ENCODE measurements around the gene ZNF79. TPM values are rescaled to one million over a fixed set of nuclear protein-coding genes. Genes with fewer than 3 reads are reported as not detected.

The ZNF79 gene
- total RNA-seq, 2 donors from 2014 or later = 7.4 to 9.1 TPM

GRCh38 chr9:127386981-127387380 lies 37.2 kb upstream of the ZNF79 start:
- Mint-ChIP-seq H3K4me3 (no peak overlapping the region), H3K27me3 (ENCODE audit: insufficient read depth) (peaks cover 10% of the 10 kb centered on the region), H3K27ac (no peak overlapping the region), H3K9me3 (no peaks in the 10 kb centered on the region), H3K36me3 (ENCODE audit: low read depth) (no peaks in the 10 kb centered on the region), H3K4me1 (peaks cover 4% of the 10 kb centered on the region)
- H3K27ac ChIP-seq (ENCODE audit: low read depth, low read length) = peak overlapping the region; percentile 16
- no peak overlapping the region for H3K4me3 ChIP-seq (ENCODE audit: low read length)
- DNase-seq = no peak
- H3K4me1 ChIP-seq (ENCODE audit: control insufficient read depth, insufficient read depth, low read length) = no peaks in the 10 kb centered on the region
- H3K36me3 ChIP-seq (ENCODE audit: control insufficient read depth, insufficient read depth, low read length) = no peaks in the 10 kb centered on the region
- TF ChIP-seq, protein P1, sequence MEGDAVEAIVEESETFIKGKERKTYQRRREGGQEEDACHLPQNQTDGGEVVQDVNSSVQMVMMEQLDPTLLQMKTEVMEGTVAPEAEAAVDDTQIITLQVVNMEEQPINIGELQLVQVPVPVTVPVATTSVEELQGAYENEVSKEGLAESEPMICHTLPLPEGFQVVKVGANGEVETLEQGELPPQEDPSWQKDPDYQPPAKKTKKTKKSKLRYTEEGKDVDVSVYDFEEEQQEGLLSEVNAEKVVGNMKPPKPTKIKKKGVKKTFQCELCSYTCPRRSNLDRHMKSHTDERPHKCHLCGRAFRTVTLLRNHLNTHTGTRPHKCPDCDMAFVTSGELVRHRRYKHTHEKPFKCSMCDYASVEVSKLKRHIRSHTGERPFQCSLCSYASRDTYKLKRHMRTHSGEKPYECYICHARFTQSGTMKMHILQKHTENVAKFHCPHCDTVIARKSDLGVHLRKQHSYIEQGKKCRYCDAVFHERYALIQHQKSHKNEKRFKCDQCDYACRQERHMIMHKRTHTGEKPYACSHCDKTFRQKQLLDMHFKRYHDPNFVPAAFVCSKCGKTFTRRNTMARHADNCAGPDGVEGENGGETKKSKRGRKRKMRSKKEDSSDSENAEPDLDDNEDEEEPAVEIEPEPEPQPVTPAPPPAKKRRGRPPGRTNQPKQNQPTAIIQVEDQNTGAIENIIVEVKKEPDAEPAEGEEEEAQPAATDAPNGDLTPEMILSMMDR (conservative IDR thresholded peaks at IDR 0.05) = no peak
- H3K9ac ChIP-seq (ENCODE audit: extremely low read depth, low read length, poor library complexity, severe bottlenecking) = no peak overlapping the region
- no peaks in the 10 kb centered on the region for H3K9me3 ChIP-seq (ENCODE audit: control insufficient read depth, low read length)
- no peaks in the 10 kb centered on the region for H3K27me3 ChIP-seq (ENCODE audit: control insufficient read depth, insufficient read depth, low read length, poor library complexity, severe bottlenecking)
- 90 to 91% methylated on average over 2 to 10 of the region's 10 CpGs for WGBS, 2 experiments (ENCODE audit: insufficient coverage in 1 of 2, insufficient read length in 1 of 2)

GRCh38 chr9:127388037-127388855 lies 35.9 kb upstream of the ZNF79 start:
- Histone ChIP-seq H3K4me3 (ENCODE audit: low read length) (no peak overlapping the region), H3K4me1 (ENCODE audit: control insufficient read depth, insufficient read depth, low read length) (peaks cover 9% of the 10 kb centered on the region), H3K9ac (ENCODE audit: extremely low read depth, low read length, poor library complexity, severe bottlenecking) (no peak overlapping the region), H3K36me3 (ENCODE audit: control insufficient read depth, insufficient read depth, low read length) (no peaks in the 10 kb centered on the region), H3K9me3 (ENCODE audit: control insufficient read depth, low read length) (no peaks in the 10 kb centered on the region), H3K27me3 (ENCODE audit: control insufficient read depth, insufficient read depth, low read length, poor library complexity, severe bottlenecking) (no peaks in the 10 kb centered on the region), H3K27ac (ENCODE audit: low read depth, low read length) (peak overlapping the region; percentile 95)
- Mint-ChIP-seq H3K27me3 (ENCODE audit: insufficient read depth) (peaks cover 10% of the 10 kb centered on the region), H3K4me1 (peaks cover 17% of the 10 kb centered on the region), H3K9me3 (no peaks in the 10 kb centered on the region), H3K4me3 (no peak overlapping the region), H3K36me3 (ENCODE audit: low read depth) (no peaks in the 10 kb centered on the region), H3K27ac (no peak overlapping the region)
- 73 to 79% methylated on average over 5 to 10 of the region's 10 CpGs for WGBS, 2 experiments (ENCODE audit: insufficient coverage in 1 of 2, insufficient read length in 1 of 2)
- TF ChIP-seq, protein P1 (conservative IDR thresholded peaks at IDR 0.05) = no peak
- DNase-seq = no peak

DNA sequence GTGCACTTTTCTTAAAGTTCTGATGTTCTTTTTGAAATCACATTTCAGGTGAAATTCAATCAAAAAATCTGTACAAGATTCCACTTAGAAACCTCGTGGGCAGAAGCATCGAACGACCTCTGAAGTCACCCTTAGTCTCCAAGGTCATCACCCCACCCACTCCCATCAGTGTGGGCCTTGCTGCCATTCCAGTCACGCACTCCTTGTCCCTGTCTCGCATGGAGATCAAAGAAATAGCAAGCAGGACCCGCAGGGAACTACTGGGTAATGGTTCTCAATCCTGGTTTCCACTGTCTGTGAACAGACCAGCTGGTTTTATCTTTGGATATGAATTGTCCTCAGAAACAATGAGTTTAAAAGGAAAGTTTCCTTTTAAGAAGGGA lies 35.3 kb upstream of the ZNF79 start:
- H3K4me3 Mint-ChIP-seq = no peak overlapping the region
- Histone ChIP-seq H3K9me3 (ENCODE audit: control insufficient read depth, low read length) (no peaks in the 10 kb centered on the region), H3K4me1 (ENCODE audit: control insufficient read depth, insufficient read depth, low read length) (peaks cover 9% of the 10 kb centered on the region), H3K4me3 (ENCODE audit: low read length) (no peak overlapping the region), H3K9ac (ENCODE audit: extremely low read depth, low read length, poor library complexity, severe bottlenecking) (no peak overlapping the region), H3K36me3 (ENCODE audit: control insufficient read depth, insufficient read depth, low read length) (no peaks in the 10 kb centered on the region), H3K27me3 (ENCODE audit: control insufficient read depth, insufficient read depth, low read length, poor library complexity, severe bottlenecking) (no peaks in the 10 kb centered on the region), H3K27ac (ENCODE audit: low read depth, low read length) (peak overlapping the region; percentile 95)
- WGBS, 2 experiments (ENCODE audit: insufficient coverage in 1 of 2, insufficient read length in 1 of 2) = 67 to 83% methylated on average over 5 to 6 of the region's 6 CpGs
- no peaks in the 10 kb centered on the region for H3K36me3 Mint-ChIP-seq (ENCODE audit: low read depth)
- H3K27me3 Mint-ChIP-seq (ENCODE audit: insufficient read depth) = peaks cover 10% of the 10 kb centered on the region
- H3K4me1 Mint-ChIP-seq = peaks cover 21% of the 10 kb centered on the region
- TF ChIP-seq, protein P1 (conservative IDR thresholded peaks at IDR 0.05) = no peak
- DNase-seq = no peak
- H3K27ac Mint-ChIP-seq = no peak overlapping the region
- H3K9me3 Mint-ChIP-seq = no peaks in the 10 kb centered on the region

Measured in endodermal cell (in vitro differentiated cells).